Neural cell (in vitro differentiated cells): Measurements from ENCODE around the gene BRINP2. TPM values are rescaled to one million over a fixed set of nuclear protein-coding genes. Genes with fewer than 3 reads are reported as not detected.

ENCODE experiments used
- H2AFZ ChIP-seq: fragments of 200-600, 300-800 bp; sonication (generic), shearing (Covaris generic); 2 replicates; pipeline ENCODE4 v1.6.0; 2014; ENCODE audit warnings: low read depth, mild to moderate bottlenecking, antibody characterized with exemption, low read length, moderate library complexity
- H3F3A ChIP-seq: fragments of 200-600 bp; shearing (Covaris generic); 2 replicates; pipeline ENCODE4 v1.6.1; 2016; ENCODE audit warnings: mild to moderate bottlenecking, moderate library complexity, mixed read lengths, antibody characterized with exemption, low read length; ENCODE audit not compliant: insufficient read depth, poor library complexity, severe bottlenecking
- H3K27ac ChIP-seq: fragments of 200-600, 300-800 bp; sonication (generic), shearing (Covaris generic); 2 replicates; pipeline ENCODE4 v1.5.1; 2014; ENCODE audit warnings: mild to moderate bottlenecking, low read length, moderate library complexity
- H3K27me3 ChIP-seq: fragments of 300-800, 200-600 bp; sonication (generic), shearing (Covaris generic); 2 replicates; pipeline ENCODE4 v1.6.0; 2014; ENCODE audit warnings: mild to moderate bottlenecking, low read depth, low read length, moderate library complexity; ENCODE audit not compliant: insufficient read depth
- H3K36me3 ChIP-seq: fragments of 300-800, 200-600 bp; sonication (generic), shearing (Covaris generic); 2 replicates; pipeline ENCODE4 v1.5.1; 2014; ENCODE audit warnings: mild to moderate bottlenecking, antibody characterized with exemption, low read length, moderate library complexity; ENCODE audit not compliant: insufficient read depth
- H3K4me2 ChIP-seq: fragments of 300-800, 200-600 bp; sonication (generic), shearing (Covaris generic); 2 replicates; pipeline ENCODE4 v1.6.0; 2014; ENCODE audit warnings: mild to moderate bottlenecking, low read length
- H3K4me3 ChIP-seq: fragments of 300-800, 200-600 bp; sonication (generic), shearing (Covaris generic); 2 replicates; pipeline ENCODE4 v1.5.1; 2014; ENCODE audit warnings: mild to moderate bottlenecking, low read length, moderate library complexity
- H3K79me2 ChIP-seq: fragments of 200-600 bp; shearing (Covaris generic); replicated peaks from 2 replicates; pipeline ENCODE4 v1.6.0; 2014; ENCODE audit warnings: mild to moderate bottlenecking, low read length, moderate library complexity; ENCODE audit not compliant: insufficient read depth
- H3K9ac ChIP-seq: fragments of 300-800, 200-600 bp; sonication (generic), shearing (Covaris generic); 2 replicates; pipeline ENCODE4 v1.6.1; 2016; ENCODE audit warnings: mild to moderate bottlenecking, low read length, mixed read lengths
- H3K9me2 ChIP-seq: fragments of 200-600 bp; shearing (Covaris generic); 2 replicates; pipeline ENCODE4 v1.6.1; 2016; ENCODE audit warnings: mild to moderate bottlenecking, low read length, mixed read lengths; ENCODE audit not compliant: insufficient read depth
- H3K9me3 ChIP-seq: fragments of 200-600, 300-800 bp; sonication (generic), shearing (Covaris generic); 2 replicates; pipeline ENCODE4 v1.6.1; 2016; ENCODE audit warnings: mild to moderate bottlenecking, mixed run types, low read length, moderate library complexity, mixed read lengths
- H4K20me1 ChIP-seq: fragments of 200-600 bp; shearing (Covaris generic); 2 replicates; pipeline ENCODE4 v1.6.1; 2016; ENCODE audit warnings: mild to moderate bottlenecking, mixed run types; ENCODE audit not compliant: insufficient read depth
- CTCF ChIP-seq: fragments of 450-650 bp; IDR thresholded peaks from 2 replicates; pipeline ENCODE4 v1.5.1; 2014; ENCODE audit warnings: antibody characterized with exemption, mild to moderate bottlenecking, moderate library complexity; ENCODE audit not compliant: poor library complexity, severe bottlenecking
- EP300 ChIP-seq: fragments of 450-650 bp; conservative IDR thresholded peaks from 2 replicates; pipeline ENCODE4 v1.6.1; 2014; ENCODE audit warnings: antibody characterized with exemption, mild to moderate bottlenecking, moderate library complexity; ENCODE audit not compliant: poor library complexity, severe bottlenecking
- EZH2 ChIP-seq: fragments of 200-600, 300-800 bp; shearing (Covaris generic), sonication (generic); IDR thresholded peaks from 2 replicates; pipeline ENCODE4 v1.6.1; 2014; ENCODE audit warnings: antibody characterized with exemption, low read length, borderline replicate concordance, mild to moderate bottlenecking; ENCODE audit not compliant: insufficient read depth, poor library complexity, severe bottlenecking
- MXI1 ChIP-seq: fragments of 450-650 bp; conservative IDR thresholded peaks from 2 replicates; pipeline ENCODE4 v1.6.1; 2014; ENCODE audit warnings: antibody characterized with exemption, mild to moderate bottlenecking; ENCODE audit not compliant: poor library complexity, severe bottlenecking
- POLR2AphosphoS5 ChIP-seq: IDR thresholded peaks from 2 replicates; pipeline ENCODE4 v1.6.1; 2012
- RAD21 ChIP-seq: fragments of 450-650 bp; conservative IDR thresholded peaks from 2 replicates; pipeline ENCODE4 v1.6.1; 2014; ENCODE audit warnings: antibody characterized with exemption, mild to moderate bottlenecking, moderate library complexity
- REST ChIP-seq: IDR thresholded peaks from 2 replicates; pipeline ENCODE4 v1.6.1; 2012; ENCODE audit warnings: borderline replicate concordance
- SMC3 ChIP-seq: fragments of 450-650 bp; conservative IDR thresholded peaks from 2 replicates; pipeline ENCODE4 v1.6.1; 2014; ENCODE audit warnings: antibody characterized with exemption, mild to moderate bottlenecking, moderate library complexity; ENCODE audit not compliant: poor library complexity
- TAF1 ChIP-seq: IDR thresholded peaks from 2 replicates; pipeline ENCODE4 v1.6.1; 2012; ENCODE audit warnings: low read depth
- polyA plus RNA-seq: library from polyadenylated mRNA; depleted of rRNA; stranded (reverse); fragments of >200 nt; gene quantifications from 2 replicates; pipeline ENCODE4 v1.2.3, GENCODE V29; 2014

The BRINP2 gene
- polyA plus RNA-seq, 1 donor from 2014 or later = 12.9 TPM

GRCh38 chr1:177219554-177220458 is 49.0 kb downstream of the BRINP2 start:
- no peaks in the 10 kb centered on the region for H3K27me3 ChIP-seq
- no peak overlapping the region for H3K4me3 ChIP-seq
- no peaks in the 10 kb centered on the region for H3K36me3 ChIP-seq
- TF ChIP-seq CTCF (no peak), REST (no peak), EZH2 (no peak), SMC3 (no peak), MXI1 (no peak), POLR2AphosphoS5 (no peak), TAF1 (no peak), RAD21 (no peak)
- H3K9me3 ChIP-seq = peaks cover 11% of the 10 kb centered on the region
- H3K27ac ChIP-seq = no peak overlapping the region
- no peaks in the 10 kb centered on the region for H3F3A ChIP-seq
- no peak overlapping the region for H2AFZ ChIP-seq
- no peak overlapping the region for H3K4me2 ChIP-seq
- H3K79me2 ChIP-seq = no peaks in the 10 kb centered on the region
- H4K20me1 ChIP-seq = no peaks in the 10 kb centered on the region
- no peaks in the 10 kb centered on the region for H3K9me2 ChIP-seq
- no peak overlapping the region for H3K9ac ChIP-seq

GRCh38 chr1:177223359-177223758 is 52.6 kb downstream of the BRINP2 start:
- Histone ChIP-seq H3K27ac (no peak overlapping the region), H2AFZ (no peak overlapping the region), H4K20me1 (no peaks in the 10 kb centered on the region), H3K36me3 (no peaks in the 10 kb centered on the region), H3K4me2 (no peak overlapping the region), H3K9me2 (no peaks in the 10 kb centered on the region), H3K79me2 (no peaks in the 10 kb centered on the region), H3F3A (no peaks in the 10 kb centered on the region), H3K9ac (no peak overlapping the region), H3K9me3 (no peaks in the 10 kb centered on the region), H3K4me3 (no peak overlapping the region), H3K27me3 (no peaks in the 10 kb centered on the region)
- TF ChIP-seq TAF1 = no peak
- TF ChIP-seq CTCF = no peak
- no peak for TF ChIP-seq POLR2AphosphoS5
- TF ChIP-seq EP300 = no peak
- no peak for TF ChIP-seq SMC3
- TF ChIP-seq MXI1 = no peak
- TF ChIP-seq RAD21 = no peak
- no peak for TF ChIP-seq EZH2
- TF ChIP-seq REST = no peak
